ENCODE results near the gene LAMA3.

The LAMA3 gene

GRCh38 chr18:23825496-23825895 lies 136.2 kb downstream of the LAMA3 start:
- no peak for FAIRE-seq

- FAIRE-seq, result no peak
Observed at GRCh38 chr18:23825978-23826405, 136.7 kb downstream of the LAMA3 start.

- no peak for FAIRE-seq
Observed at GRCh38 chr18:23826850-23827620, 137.8 kb downstream of the LAMA3 start.

GRCh38 chr18:23827681-23828080 lies 138.4 kb downstream of the LAMA3 start:
- FAIRE-seq, result no peak

- no peak for FAIRE-seq
Observed at GRCh38 chr18:23828426-23828825, 139.2 kb downstream of the LAMA3 start.

GRCh38 chr18:23832911-23833310 lies 143.7 kb downstream of the LAMA3 start:
- no peak for FAIRE-seq

GRCh38 chr18:23833714-23834113 lies 144.5 kb downstream of the LAMA3 start:
- no peak for FAIRE-seq

- no peak for FAIRE-seq
Observed at GRCh38 chr18:23835091-23835490, 145.8 kb downstream of the LAMA3 start.

GRCh38 chr18:23835506-23835905 lies 146.3 kb downstream of the LAMA3 start:
- no peak for FAIRE-seq

- no peak for FAIRE-seq
Observed at GRCh38 chr18:23837591-23837990, 148.3 kb downstream of the LAMA3 start.

- no peak for FAIRE-seq
Observed at GRCh38 chr18:23838233-23838632, 149.0 kb downstream of the LAMA3 start.

- FAIRE-seq, result no peak
Observed at GRCh38 chr18:23838801-23839366, 149.6 kb downstream of the LAMA3 start.

GRCh38 chr18:23842305-23842704 lies 153.1 kb downstream of the LAMA3 start:
- no peak for FAIRE-seq

GRCh38 chr18:23844991-23845680 lies 155.9 kb downstream of the LAMA3 start:
- FAIRE-seq, result no peak

- FAIRE-seq, result no peak
Observed at GRCh38 chr18:23845988-23846630, 156.9 kb downstream of the LAMA3 start.

GRCh38 chr18:23847321-23847986 lies 158.2 kb downstream of the LAMA3 start:
- FAIRE-seq, result no peak

- no peak for FAIRE-seq
Observed at GRCh38 chr18:23849141-23849540, 159.9 kb downstream of the LAMA3 start.

- FAIRE-seq, result peak; percentile 31
Observed at GRCh38 chr18:23850215-23850614, 161.0 kb downstream of the LAMA3 start.

GRCh38 chr18:23851470-23852002 lies 162.3 kb downstream of the LAMA3 start:
- no peak for FAIRE-seq

GRCh38 chr18:23852236-23853045 lies 163.2 kb downstream of the LAMA3 start:
- FAIRE-seq, result no peak

GRCh38 chr18:23853448-23854195 lies 164.4 kb downstream of the LAMA3 start:
- FAIRE-seq, result no peak
